ENCODE results near the gene KCNJ13.

Gene KCNJ13

DNA sequence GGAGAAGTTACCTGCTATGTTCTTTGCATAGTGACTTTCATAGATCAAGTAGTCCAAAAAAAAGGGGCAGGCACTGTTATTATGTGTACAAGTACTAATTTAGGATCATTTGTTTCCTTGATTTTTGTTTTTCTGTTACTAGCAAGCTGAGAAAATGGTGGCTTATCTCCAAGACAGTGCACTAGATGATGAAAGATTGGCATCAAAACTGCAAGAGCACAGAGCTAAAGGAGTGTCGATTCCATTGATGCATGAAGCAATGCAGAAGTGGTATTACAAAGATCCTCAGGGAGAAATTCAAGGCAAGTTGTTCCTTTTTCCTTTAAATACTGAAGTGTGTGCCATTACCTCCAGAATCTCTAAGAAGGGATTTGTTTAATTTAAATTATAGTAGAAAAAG, 19.6 kb upstream of the KCNJ13 start:
- Histone ChIP-seq H3K9ac (no peak overlapping the region), H3K4me3 (no peak overlapping the region), H3K9me3 (replicated peaks in 1 of 11) (peaks cover 5 to 11% (median 6%) of the 10 kb centered on the region in 11 experiments; a peak in 21 of 22 replicates), H3K4me2 (no peak overlapping the region), H4K20me1 (peaks cover 0 to 5% (median 0%) of the 10 kb centered on the region in 11 experiments; a peak in 2 of 22 replicates), H3K4me1 (no peaks in the 10 kb centered on the region), H3K27ac (no peak overlapping the region), H3K27me3 (no peaks in the 10 kb centered on the region), H3K36me3 (peaks cover 97 to 100% (median 99%) of the 10 kb centered on the region in 11 experiments)
- TF ChIP-seq Cebpa-rat (IDR thresholded peaks at IDR 0.05), result no peak

- Histone ChIP-seq H3K27ac (no peak overlapping the region), H3K36me3 (peaks cover 97 to 100% (median 99%) of the 10 kb centered on the region in 11 experiments), H3K27me3 (no peaks in the 10 kb centered on the region), H3K4me2 (no peak overlapping the region), H3K9me3 (replicated peaks in 1 of 11) (0 out of 22 replicates have a peak, but pooled peaks cover 0 to 1% (median 0%) of the 10 kb centered on the region in 11 experiments), H3K4me1 (no peaks in the 10 kb centered on the region), H4K20me1 (peaks cover 0 to 5% (median 0%) of the 10 kb centered on the region in 11 experiments; a peak in 2 of 22 replicates), H3K4me3 (no peak overlapping the region), H3K9ac (no peak overlapping the region)
- no peak for TF ChIP-seq Cebpa-rat (IDR thresholded peaks at IDR 0.05)
Observed at GRCh38 chr2:232794981-232795380, 18.6 kb upstream of the KCNJ13 start.

GRCh38 chr2:232793271-232793670, 16.9 kb upstream of the KCNJ13 start:
- Histone ChIP-seq H3K4me3 (no peak overlapping the region), H4K20me1 (peaks cover 0 to 5% (median 0%) of the 10 kb centered on the region in 11 experiments; a peak in 1 of 22 replicates), H3K9ac (no peak overlapping the region), H3K27ac (no peak overlapping the region), H3K27me3 (no peaks in the 10 kb centered on the region), H3K36me3 (peaks cover 96 to 100% (median 99%) of the 10 kb centered on the region in 11 experiments), H3K9me3 (replicated peaks in 1 of 11) (no peaks in the 10 kb centered on the region), H3K4me1 (no peaks in the 10 kb centered on the region), H3K4me2 (no peak overlapping the region)
- TF ChIP-seq Cebpa-rat (IDR thresholded peaks at IDR 0.05), result no peak

GRCh38 chr2:232791518-232791917, 15.2 kb upstream of the KCNJ13 start:
- Histone ChIP-seq H4K20me1 (peaks cover 0 to 7% (median 0%) of the 10 kb centered on the region in 11 experiments; a peak in 2 of 22 replicates), H3K27me3 (no peaks in the 10 kb centered on the region)
- no peak for TF ChIP-seq Cebpa-rat (IDR thresholded peaks at IDR 0.05)

GRCh38 chr2:232789082-232789481, 12.7 kb upstream of the KCNJ13 start:
- Histone ChIP-seq H3K9ac (no peak overlapping the region), H3K4me3 (no peak overlapping the region), H3K36me3 (peaks cover 79 to 99% (median 91%) of the 10 kb centered on the region in 11 experiments), H3K4me2 (no peak overlapping the region), H3K27me3 (no peaks in the 10 kb centered on the region), H3K4me1 (no peaks in the 10 kb centered on the region), H3K27ac (no peak overlapping the region), H3K9me3 (replicated peaks in 1 of 11) (no peaks in the 10 kb centered on the region; a peak in 1 of 22 replicates), H4K20me1 (peaks cover 0 to 7% (median 0%) of the 10 kb centered on the region in 11 experiments; a peak in 2 of 22 replicates)
- no peak for TF ChIP-seq Cebpa-rat (IDR thresholded peaks at IDR 0.05)

More at GRCh38 chr2:232791518-232791917, 15.2 kb upstream of the KCNJ13 start:
- Histone ChIP-seq H3K4me3 (no peak overlapping the region), H3K27ac (no peak overlapping the region), H3K4me2 (no peak overlapping the region), H3K9ac (no peak overlapping the region), H3K9me3 (replicated peaks in 1 of 11) (no peaks in the 10 kb centered on the region), H3K36me3 (peaks cover 92 to 100% (median 99%) of the 10 kb centered on the region in 11 experiments), H3K4me1 (no peaks in the 10 kb centered on the region)

GRCh38 chr2:232787806-232788205, 11.4 kb upstream of the KCNJ13 start:
- no peaks in the 10 kb centered on the region; a peak in 1 of 22 replicates for H3K9me3 ChIP-seq (replicated peaks in 1 of 11)
- H3K27ac ChIP-seq, result no peak overlapping the region
- no peak overlapping the region for H3K9ac ChIP-seq
- H3K4me2 ChIP-seq, result no peak overlapping the region
- peaks cover 0 to 7% (median 0%) of the 10 kb centered on the region in 11 experiments; a peak in 2 of 22 replicates for H4K20me1 ChIP-seq
- H3K36me3 ChIP-seq, result peaks cover 70 to 98% (median 87%) of the 10 kb centered on the region in 11 experiments
- H3K4me3 ChIP-seq, result no peak overlapping the region
- H3K27me3 ChIP-seq, result no peaks in the 10 kb centered on the region
- no peaks in the 10 kb centered on the region for H3K4me1 ChIP-seq
- TF ChIP-seq Cebpa-rat (IDR thresholded peaks at IDR 0.05), result no peak

GRCh38 chr2:232783278-232783677, 6.9 kb upstream of the KCNJ13 start:
- peaks cover 39 to 66% (median 59%) of the 10 kb centered on the region in 11 experiments for H3K36me3 ChIP-seq
- H3K27me3 ChIP-seq, result no peaks in the 10 kb centered on the region
- H3K4me3 ChIP-seq, result no peak overlapping the region
- H3K9ac ChIP-seq, result no peak overlapping the region
- H3K9me3 ChIP-seq (replicated peaks in 1 of 11), result no peaks in the 10 kb centered on the region; a peak in 1 of 22 replicates
- peaks cover 0 to 6% (median 0%) of the 10 kb centered on the region in 11 experiments; a peak in 2 of 22 replicates for H4K20me1 ChIP-seq
- H3K4me1 ChIP-seq, result peaks cover 0 to 13% (median 0%) of the 10 kb centered on the region in 10 experiments; a peak in 5 of 20 replicates
- no peak overlapping the region for H3K27ac ChIP-seq
- no peak overlapping the region for H3K4me2 ChIP-seq
- TF ChIP-seq Cebpa-rat (IDR thresholded peaks at IDR 0.05), result no peak

GRCh38 chr2:232781765-232782164, 5.4 kb upstream of the KCNJ13 start:
- H3K36me3 ChIP-seq, result peaks cover 31 to 66% (median 56%) of the 10 kb centered on the region in 11 experiments
- peaks cover 0 to 13% (median 0%) of the 10 kb centered on the region in 10 experiments; a peak in 5 of 20 replicates for H3K4me1 ChIP-seq
- H4K20me1 ChIP-seq, result no peaks in the 10 kb centered on the region; a peak in 1 of 22 replicates
- peak overlapping the region in 2 of 11 experiments; percentile 12 to 53; a peak in 3 of 22 replicates for H3K4me2 ChIP-seq
- H3K4me3 ChIP-seq, result no peak overlapping the region
- H3K9me3 ChIP-seq (replicated peaks in 1 of 11), result no peaks in the 10 kb centered on the region; a peak in 1 of 22 replicates
- H3K27me3 ChIP-seq, result no peaks in the 10 kb centered on the region
- H3K27ac ChIP-seq, result peak overlapping the region in 2 of 11 experiments; percentile 26 to 65; a peak in 2 of 22 replicates
- TF ChIP-seq Cebpa-rat (IDR thresholded peaks at IDR 0.05), result no peak
- no peak overlapping the region; a peak in 1 of 22 replicates for H3K9ac ChIP-seq

DNA sequence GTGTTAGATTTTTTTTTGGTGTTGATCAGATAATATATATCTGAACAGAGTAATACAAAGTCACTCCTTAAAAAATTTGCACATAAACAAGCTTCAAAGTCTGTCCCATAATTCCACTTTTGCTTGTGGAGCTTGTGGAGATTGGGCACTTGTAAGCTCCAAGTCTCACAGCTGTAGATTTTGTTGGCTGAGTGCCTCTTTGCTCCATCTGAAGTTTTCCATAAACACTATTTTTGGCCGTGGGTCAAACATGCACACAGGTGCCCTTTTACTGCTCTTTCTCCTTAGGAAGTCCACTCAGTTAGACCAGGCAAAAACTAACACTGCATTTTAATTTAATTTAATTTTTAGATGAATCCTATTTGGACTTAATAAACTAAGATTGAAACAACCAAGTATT, 3.6 kb upstream of the KCNJ13 start:
- H4K20me1 ChIP-seq, result no peaks in the 10 kb centered on the region; a peak in 1 of 22 replicates
- H3K4me2 ChIP-seq, result no peak overlapping the region
- H3K9me3 ChIP-seq (replicated peaks in 1 of 11), result no peaks in the 10 kb centered on the region; a peak in 1 of 22 replicates
- peaks cover 23 to 67% (median 47%) of the 10 kb centered on the region in 11 experiments; a peak in 21 of 22 replicates for H3K36me3 ChIP-seq
- no peak for TF ChIP-seq Cebpa-rat (IDR thresholded peaks at IDR 0.05)
- no peak overlapping the region for H3K4me3 ChIP-seq
- H3K9ac ChIP-seq, result no peak overlapping the region
- H3K4me1 ChIP-seq, result peaks cover 0 to 13% (median 0%) of the 10 kb centered on the region in 10 experiments; a peak in 5 of 20 replicates
- no peaks in the 10 kb centered on the region for H3K27me3 ChIP-seq
- H3K27ac ChIP-seq, result no peak overlapping the region

Data from BLaER1 treated with 17β-estradiol and CSF1 and Interleukin-3, amounts not matched to agents 10 nM and 100 nM (cell line).